Measurements from ENCODE around the gene UNC13C.

GRCh38 chr15:53979051-53979788 is 979 bp downstream of the UNC13C start:
- TF ChIP-seq CTCF (IDR thresholded peaks at IDR 0.05; ENCODE audit: insufficient read depth, low read depth, low read length) (no peak), EZH2 (IDR thresholded peaks at IDR 0.05; ENCODE audit: insufficient read depth, low read length) (no peak)

Data from astrocyte (in vitro differentiated cells and primary cell).